ENCODE measurements around the gene VTCN1. TPM values are rescaled to one million over a fixed set of nuclear protein-coding genes. Genes with fewer than 3 reads are reported as not detected.
"Not testable (repeated sequence)": the region's sequence is repeated elsewhere in the genome, so short reads cannot be mapped to it uniquely, and the experiment has no call there.

Gene VTCN1, protein sequence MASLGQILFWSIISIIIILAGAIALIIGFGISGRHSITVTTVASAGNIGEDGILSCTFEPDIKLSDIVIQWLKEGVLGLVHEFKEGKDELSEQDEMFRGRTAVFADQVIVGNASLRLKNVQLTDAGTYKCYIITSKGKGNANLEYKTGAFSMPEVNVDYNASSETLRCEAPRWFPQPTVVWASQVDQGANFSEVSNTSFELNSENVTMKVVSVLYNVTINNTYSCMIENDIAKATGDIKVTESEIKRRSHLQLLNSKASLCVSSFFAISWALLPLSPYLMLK
- 0.43 and 0.47 TPM in 2 replicates for total RNA-seq
- long read RNA-seq, partial matches to known transcripts = 1 of 2 reads
- long read RNA-seq, other reads (novel, unspliced or antisense) = 1 of 2 reads

DNA sequence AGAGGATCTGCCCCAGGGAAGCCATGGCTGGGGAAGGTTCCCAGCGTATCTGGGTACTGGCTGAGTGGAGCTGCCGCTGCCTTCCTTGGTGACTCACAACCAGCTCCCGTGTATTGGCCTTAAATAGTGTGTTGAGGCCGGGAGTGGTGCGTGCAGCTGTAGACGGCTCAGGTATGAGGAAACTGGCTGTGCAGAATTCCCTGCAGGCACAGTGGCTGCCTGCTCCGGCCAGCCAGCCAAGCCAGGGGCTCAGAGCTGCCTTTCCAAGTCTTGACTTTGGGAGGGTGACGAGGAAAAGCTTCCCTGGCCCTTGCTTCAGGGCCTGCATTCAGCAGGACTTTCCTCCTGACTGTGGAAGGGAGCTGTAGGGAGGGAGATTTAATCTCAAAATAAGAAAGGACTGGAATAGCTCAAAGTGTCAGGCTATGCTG is at the start of gene VTCN1:
Gene VTCN1 (minus strand): TSS at position 97 of the 431 bp plus-strand sequence. CDS start 72 bp downstream, at position 25.
- TF ChIP-seq, protein P1, sequence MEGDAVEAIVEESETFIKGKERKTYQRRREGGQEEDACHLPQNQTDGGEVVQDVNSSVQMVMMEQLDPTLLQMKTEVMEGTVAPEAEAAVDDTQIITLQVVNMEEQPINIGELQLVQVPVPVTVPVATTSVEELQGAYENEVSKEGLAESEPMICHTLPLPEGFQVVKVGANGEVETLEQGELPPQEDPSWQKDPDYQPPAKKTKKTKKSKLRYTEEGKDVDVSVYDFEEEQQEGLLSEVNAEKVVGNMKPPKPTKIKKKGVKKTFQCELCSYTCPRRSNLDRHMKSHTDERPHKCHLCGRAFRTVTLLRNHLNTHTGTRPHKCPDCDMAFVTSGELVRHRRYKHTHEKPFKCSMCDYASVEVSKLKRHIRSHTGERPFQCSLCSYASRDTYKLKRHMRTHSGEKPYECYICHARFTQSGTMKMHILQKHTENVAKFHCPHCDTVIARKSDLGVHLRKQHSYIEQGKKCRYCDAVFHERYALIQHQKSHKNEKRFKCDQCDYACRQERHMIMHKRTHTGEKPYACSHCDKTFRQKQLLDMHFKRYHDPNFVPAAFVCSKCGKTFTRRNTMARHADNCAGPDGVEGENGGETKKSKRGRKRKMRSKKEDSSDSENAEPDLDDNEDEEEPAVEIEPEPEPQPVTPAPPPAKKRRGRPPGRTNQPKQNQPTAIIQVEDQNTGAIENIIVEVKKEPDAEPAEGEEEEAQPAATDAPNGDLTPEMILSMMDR (conservative IDR thresholded peaks at IDR 0.05) = no peak
- Mint-ChIP-seq H3K4me3 (no peak within 1 kb of the TSS), H3K27me3 (ENCODE audit: low read depth) (no peaks in the 10 kb centered on the region), H3K4me1 (peaks cover 13% of the 10 kb centered on the region), H3K9me3 (peaks cover 4% of the 10 kb centered on the region), H3K36me3 (ENCODE audit: low read depth) (peaks cover 3% of the 10 kb centered on the region), H3K27ac (ENCODE audit: unreplicated experiment) (no peak within 1 kb of the TSS)
- no peak for DNase-seq (ENCODE audit: low read depth, low spot score)

DNA sequence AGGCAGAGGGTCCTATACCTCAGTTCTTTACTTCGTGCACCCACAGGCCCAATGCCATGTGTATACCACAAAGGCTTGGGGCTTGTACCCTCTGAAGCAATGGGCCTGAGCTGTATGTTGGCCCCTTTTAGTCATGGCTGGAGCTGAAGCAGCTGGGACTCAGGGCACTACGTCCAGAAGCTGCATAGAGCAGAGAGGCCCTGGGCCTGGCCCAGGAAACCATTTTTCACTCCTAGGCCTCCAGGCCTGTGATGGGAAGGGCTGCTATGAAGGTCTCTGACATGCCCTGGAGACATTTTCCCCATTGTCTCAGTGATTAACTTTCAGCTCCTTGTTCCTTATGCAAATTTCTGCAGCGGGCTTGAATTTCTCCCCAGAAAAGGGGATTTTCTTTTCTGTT is 48.1 kb upstream of the VTCN1 start:
- Mint-ChIP-seq H3K4me3 (no peak overlapping the region), H3K9me3 (peaks cover 8% of the 10 kb centered on the region), H3K27ac (ENCODE audit: unreplicated experiment) (no peak overlapping the region), H3K27me3 (ENCODE audit: low read depth) (no peaks in the 10 kb centered on the region), H3K36me3 (ENCODE audit: low read depth) (peaks cover 8% of the 10 kb centered on the region), H3K4me1 (no peaks in the 10 kb centered on the region)
- TF ChIP-seq, protein P1 (conservative IDR thresholded peaks at IDR 0.05) = no peak
- DNase-seq (ENCODE audit: low read depth, low spot score) = no peak

DNA sequence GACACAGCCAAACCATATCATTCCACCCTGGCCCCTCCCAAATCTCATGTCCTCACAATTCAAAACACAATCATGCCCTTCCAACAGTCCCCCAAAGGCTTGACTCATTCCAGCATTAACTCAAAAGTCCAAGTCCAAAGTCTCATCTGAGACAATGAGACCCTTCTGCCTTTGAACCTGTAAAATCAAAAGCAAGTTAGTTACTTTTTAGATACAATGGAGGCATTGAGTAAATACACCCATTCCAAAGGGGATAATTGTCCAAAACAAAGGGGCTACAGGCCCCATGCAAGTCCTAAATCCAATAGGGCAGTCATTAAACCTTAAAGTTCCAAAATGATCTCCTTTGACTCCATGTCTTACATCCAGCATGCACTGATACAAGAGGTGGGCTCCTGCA is 47.3 kb upstream of the VTCN1 start:
- H3K36me3 Mint-ChIP-seq (ENCODE audit: low read depth); H3K27me3 Mint-ChIP-seq (ENCODE audit: low read depth); H3K4me1 Mint-ChIP-seq; H3K9me3 Mint-ChIP-seq; H3K27ac Mint-ChIP-seq (ENCODE audit: unreplicated experiment); H3K4me3 Mint-ChIP-seq; DNase-seq (ENCODE audit: low read depth, low spot score): not testable (repeated sequence)

DNA sequence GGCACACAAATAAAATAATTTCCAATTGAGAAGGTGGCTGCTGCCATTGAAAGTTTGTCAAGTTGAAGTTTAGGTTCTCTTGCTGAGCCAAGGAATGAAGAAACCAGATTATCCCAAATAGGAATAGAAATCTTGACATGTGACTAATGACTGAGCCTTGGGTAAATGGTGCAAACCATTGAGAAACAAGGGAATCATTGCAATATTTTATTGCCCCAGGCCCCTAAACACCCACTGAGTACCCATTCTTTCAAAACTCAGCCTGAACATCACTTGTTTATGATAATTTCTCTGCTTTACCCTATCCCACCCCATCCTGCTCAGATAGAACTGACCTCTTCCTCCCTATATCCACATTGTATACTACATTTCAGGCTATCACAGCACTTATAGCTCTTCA is 46.6 kb upstream of the VTCN1 start:
- Mint-ChIP-seq H3K36me3 (ENCODE audit: low read depth) (peaks cover 8% of the 10 kb centered on the region), H3K27me3 (ENCODE audit: low read depth) (no peaks in the 10 kb centered on the region), H3K9me3 (peaks cover 8% of the 10 kb centered on the region), H3K27ac (ENCODE audit: unreplicated experiment) (no peak overlapping the region), H3K4me1 (no peaks in the 10 kb centered on the region), H3K4me3 (no peak overlapping the region)
- TF ChIP-seq, protein P1 (conservative IDR thresholded peaks at IDR 0.05) = no peak
- DNase-seq (ENCODE audit: low read depth, low spot score) = no peak

DNA sequence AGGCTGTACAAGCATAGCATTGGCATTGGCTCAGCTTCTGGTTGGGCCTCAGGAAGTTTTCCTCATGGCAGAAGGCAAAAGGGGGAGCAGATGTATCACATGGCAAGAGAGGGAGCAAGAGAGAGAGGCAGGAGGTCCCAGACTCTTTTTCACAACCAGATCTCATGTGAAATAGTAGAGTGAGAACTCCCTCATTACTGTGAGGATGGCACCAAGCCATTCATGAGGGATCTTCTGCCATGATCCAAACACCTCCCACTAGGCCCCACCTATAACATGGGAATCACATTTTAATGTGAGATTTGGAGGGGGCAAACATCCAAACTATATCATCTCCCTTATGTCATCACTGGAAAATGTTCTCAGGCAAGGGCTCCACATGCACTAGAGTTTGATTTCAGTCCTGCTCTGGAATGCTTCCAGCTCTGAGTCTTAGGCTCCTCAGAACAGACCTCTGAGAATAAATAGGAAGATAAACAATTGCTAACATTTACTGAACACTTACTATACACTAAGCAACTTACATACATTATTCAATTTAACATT is 39.4 kb upstream of the VTCN1 start:
- Mint-ChIP-seq H3K27ac (ENCODE audit: unreplicated experiment) (no peak overlapping the region), H3K9me3 (no peaks in the 10 kb centered on the region), H3K4me1 (no peaks in the 10 kb centered on the region), H3K36me3 (ENCODE audit: low read depth) (no peaks in the 10 kb centered on the region), H3K27me3 (ENCODE audit: low read depth) (no peaks in the 10 kb centered on the region), H3K4me3 (no peak overlapping the region)
- no peak for DNase-seq (ENCODE audit: low read depth, low spot score)
- TF ChIP-seq, protein P1 (conservative IDR thresholded peaks at IDR 0.05) = no peak

DNA sequence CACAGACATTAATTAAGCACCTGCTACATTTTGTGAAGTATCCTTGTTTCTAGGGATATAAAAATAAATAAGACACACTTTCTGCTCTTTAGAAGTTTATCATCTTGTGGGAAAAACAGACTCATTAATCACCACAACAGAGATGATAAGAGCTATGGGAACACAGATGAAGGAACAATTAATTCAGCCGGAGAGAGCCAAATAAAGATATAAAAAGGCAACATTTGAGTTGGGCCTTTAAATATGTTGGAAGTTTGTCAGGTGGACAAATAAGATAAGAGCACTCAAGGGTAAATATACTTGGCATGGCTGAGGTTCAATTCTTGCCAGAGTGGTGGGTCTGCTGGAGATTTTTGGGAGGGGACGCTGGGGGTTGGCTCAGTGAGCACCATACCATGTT is 34.2 kb upstream of the VTCN1 start:
- Mint-ChIP-seq H3K27me3 (ENCODE audit: low read depth) (no peaks in the 10 kb centered on the region), H3K27ac (ENCODE audit: unreplicated experiment) (no peak overlapping the region), H3K4me1 (peaks cover 4% of the 10 kb centered on the region), H3K9me3 (no peaks in the 10 kb centered on the region), H3K36me3 (ENCODE audit: low read depth) (no peaks in the 10 kb centered on the region), H3K4me3 (no peak overlapping the region)
- TF ChIP-seq, protein P1 (conservative IDR thresholded peaks at IDR 0.05) = no peak
- DNase-seq (ENCODE audit: low read depth, low spot score) = no peak
